TTC549 (cell line): Measurements from ENCODE around the gene PPP1R9B.

Experiments
- FAIRE-seq: peaks from 2 replicates; lab custom pipeline; 2012; peaks lifted over from hg19 to GRCh38; lab: Jason Lieb, UNC

PPP1R9B gene

DNA sequence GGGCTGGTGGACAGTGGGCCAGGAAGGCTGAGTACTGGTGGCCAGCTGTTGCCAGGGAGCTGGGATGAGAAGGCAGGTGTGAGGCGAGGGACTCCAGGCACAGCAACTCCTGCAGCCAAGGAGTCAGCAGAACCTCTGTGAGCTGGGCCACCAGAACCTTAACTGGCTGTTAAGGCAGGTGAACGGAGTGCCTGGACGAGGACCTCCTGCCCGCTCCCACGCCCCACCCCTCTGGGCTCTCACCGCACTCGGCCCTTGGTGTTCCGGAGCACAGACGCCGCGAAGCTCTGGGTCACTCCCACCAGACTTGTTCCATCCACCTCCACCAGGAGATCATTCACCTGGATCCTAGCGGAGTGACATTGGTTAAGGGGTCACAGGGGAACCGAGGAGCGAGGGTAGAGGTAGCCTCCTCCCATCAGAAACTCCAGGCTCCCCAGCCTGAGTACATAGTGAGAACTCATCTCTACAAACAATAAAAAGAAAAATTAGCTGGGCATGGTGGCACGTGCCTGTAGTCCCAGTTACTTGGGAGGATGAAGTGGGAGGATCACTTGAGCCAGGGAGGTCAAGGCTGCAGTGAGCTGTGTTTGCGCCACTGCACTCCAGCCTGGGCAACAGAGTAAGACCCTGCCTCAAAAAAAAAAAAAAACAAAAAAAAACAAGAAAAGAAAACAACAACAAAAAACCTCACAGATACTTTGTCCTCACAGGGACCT lies 9.3 kb downstream of the PPP1R9B start:
- no peak for FAIRE-seq

DNA sequence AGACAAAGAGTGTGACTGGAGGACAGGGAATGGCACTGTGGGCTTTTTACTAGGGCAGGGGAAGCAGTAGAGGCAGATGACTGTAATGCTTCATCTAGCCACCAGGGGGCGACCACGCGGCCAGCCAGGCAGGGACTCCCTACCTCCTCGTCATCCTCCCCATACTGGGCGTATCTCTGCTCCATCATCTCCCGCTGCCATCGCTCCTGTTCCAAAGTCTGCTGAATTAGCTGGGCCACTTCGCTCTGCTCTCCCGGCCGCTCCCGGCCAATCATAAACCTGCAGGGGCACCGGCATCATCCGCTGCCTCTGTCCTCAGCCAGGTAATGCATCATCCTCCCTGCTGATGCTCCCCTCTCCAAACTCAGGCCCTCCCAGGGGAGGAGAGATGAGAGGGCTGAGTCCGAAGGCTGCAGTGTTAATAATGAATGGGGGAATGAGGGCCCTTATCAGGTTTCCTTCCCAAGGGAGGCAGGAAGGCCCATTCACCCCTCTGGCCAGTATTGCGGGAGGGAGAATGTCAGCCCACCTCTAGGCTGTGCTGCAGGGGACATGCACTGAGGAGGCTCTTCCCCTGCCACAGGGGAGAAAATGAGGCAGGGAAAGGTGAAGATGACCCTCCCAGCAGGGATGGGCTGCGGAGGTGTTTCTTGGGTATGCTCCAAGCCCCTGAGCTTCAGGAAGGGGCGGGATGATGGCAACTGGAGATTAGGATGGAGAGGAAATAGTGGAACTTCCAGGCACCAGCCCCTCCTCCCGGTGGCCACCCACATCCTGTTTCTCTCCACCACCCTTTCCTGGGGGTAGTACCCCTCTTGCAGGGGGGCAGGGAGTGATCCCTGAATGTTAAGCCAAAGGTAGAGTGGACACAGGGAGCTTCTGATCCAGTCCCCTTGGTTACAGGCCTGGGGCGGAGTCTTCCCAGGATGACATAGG lies 10.3 kb downstream of the PPP1R9B start:
- no peak for FAIRE-seq

DNA sequence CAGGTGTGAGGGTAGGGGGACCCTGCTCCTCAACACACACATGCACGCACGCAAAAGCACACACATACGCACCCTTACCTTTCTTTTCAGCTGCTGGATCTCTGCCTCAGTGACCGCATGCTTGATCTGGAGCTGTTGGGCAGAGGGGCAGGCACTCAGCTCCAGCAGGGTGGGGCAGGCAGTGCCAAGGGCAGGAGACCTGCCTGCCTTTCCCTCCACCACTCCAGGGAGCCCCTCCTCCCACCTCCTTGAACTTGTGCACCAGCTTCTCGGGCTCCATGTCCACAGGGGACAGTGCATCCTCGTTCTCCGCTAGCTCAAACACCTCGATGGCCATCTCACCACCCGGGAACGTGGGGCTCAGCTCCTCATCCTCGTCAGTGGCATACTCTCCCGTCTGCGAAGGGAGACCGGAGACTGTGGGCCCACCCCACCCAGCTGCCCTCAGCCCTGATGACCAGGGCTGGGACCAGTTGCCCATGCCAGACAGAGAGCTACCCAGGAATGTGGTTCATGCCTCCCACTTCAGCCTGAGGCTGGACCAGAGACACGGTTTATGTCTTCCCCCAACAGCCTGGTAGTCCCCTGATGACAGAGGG lies 11.2 kb downstream of the PPP1R9B start:
- no peak for FAIRE-seq

GRCh38 chr17:50137042-50137441 lies 13.4 kb downstream of the PPP1R9B start:
- FAIRE-seq: no peak

- no peak for FAIRE-seq
Measured at GRCh38 chr17:50136096-50136687, 14.3 kb downstream of the PPP1R9B start.

DNA sequence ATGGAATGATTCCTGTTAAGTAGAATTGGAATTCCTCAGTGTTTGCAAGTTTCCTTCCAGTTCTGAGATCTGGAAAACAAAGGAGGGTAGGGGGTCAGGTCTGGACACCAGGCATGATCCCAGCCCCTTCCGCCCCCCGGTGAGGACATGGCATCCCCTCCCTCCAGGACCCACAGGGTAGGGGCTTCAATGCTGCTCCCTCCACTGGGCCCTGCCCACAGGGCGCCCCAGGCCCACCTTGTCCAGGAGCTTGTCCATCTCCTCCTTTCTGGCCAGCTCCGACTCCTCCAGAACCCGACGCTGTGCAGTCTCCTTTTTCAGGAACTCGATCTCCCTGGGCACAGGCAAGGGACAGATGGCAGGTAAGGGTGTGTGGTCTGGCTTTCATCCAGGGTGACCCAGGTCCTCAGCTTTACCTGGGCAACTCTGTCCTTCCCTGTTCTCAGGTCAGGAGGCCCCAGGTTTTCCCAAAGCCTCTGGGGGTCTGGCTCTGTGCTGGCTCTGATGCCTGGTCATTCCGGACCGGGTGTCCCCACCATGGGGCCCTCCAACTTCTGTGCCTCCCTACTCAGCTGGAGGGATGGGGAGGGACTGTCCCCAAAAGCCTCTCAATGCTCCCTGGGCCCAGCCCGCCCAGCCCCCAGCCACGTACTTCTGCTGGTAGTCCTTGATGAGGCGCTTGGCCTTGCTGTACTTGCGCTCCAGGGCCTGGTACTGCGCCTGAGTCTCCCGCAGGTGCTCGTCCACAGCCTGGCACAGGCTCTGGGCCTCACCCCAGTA lies 15.0 kb downstream of the PPP1R9B start:
- FAIRE-seq: no peak

- no peak for FAIRE-seq
Measured at GRCh38 chr17:50134206-50135110, 16.0 kb downstream of the PPP1R9B start.

- FAIRE-seq: no peak
Measured at GRCh38 chr17:50133769-50134099, 16.7 kb downstream of the PPP1R9B start.

DNA sequence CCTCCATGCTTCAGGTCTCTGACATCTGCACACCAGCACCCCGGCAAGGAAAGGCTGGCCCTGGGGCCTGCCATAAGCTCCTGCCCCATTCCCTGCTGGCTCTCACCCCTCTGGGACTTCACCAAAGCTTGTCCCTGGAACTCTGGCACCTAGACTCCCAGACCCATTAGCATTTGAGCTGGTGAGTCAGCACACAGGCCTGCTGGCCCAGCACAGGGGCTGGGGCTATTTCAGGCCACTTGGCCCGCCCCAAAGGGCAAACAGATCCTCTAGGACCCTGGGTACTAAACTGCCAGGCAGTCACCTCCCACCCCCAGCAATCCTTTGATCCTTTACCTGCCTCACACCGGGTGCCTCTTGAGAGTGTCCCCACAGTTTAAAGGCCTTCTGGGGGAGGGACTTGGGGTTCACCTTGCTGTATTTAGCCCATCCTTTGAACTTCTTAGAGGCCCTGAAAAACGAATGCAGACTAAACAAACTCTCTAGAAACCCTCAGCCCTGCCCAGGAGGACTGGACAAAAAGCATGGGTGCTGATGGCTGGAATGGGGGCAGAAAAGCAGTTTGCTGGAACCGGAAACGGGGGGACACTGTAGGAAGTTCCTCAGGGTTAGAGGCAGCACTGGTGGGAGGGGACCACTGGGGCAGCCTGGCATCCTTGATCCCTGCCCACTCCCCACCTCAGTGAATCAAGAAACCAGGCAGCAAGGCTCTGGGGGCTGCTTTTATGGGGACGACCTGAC lies 17.3 kb downstream of the PPP1R9B start:
- FAIRE-seq: no peak

DNA sequence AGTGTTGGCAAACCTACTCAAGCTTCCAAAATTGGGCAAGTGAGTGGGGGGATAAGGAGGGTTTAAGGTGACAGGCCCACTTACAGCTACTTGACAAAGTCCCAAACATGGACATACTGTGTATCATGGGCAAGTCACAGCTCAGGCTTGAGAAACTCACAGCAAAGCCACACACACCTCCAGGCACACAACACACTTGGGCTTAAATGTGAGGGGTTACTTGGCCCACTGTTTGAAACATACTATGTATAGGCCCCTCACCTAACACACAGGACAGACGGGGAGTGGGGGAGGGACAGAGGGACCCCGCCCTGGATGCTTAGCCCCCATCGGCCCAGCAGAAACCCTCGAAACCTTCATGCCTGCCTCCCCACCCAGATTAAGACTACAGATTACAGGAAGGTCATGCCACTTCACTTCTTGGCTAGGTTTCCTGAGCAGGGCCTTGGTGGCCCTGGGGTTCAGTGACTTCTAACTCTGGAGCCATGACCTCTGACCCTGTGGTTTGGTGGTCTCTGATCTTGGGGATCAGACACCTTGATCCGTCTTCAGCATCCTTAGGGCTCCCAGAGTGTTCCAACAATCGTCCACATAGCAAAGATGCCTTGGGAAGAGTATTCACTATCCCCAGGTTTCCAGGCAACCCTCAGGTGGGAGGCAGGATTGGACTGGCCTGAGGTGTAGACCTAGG lies 18.2 kb downstream of the PPP1R9B start:
- no peak for FAIRE-seq

DNA sequence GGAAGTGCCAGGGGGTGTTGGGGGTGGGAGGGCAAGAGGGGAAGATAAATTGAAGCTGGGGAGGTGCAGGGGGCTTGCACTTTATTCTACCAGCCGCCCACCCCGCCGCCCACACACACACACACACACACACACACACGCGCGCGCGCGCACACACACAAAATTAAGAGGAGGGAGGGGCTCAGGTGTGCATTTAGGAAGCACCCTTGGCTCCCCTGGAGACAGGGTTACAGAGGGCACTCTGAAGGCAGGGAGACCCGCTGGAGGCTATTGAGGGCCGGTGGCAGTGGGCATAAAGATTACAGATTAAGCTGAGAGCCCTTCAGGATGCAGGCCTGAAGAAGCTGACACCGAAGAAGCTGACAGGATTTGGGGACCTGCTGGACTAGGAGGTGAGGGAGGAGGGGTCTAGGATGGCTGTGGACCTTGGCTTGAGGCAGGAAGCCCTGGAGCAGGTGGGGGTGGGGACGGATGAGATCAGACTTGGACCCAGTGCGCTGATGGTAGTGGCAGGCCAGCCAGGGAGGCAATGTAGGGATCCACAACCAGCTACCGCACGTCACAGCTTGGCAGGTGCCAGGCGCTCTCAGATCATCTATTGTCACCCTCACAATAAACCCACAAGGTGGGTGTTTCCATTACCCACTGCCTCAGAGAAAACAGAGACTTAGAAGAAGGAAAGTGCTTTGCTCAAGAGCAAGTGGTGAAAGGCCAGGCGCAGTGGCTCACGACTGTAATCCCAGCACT lies 19.7 kb downstream of the PPP1R9B start:
- no peak for FAIRE-seq

- no peak for FAIRE-seq
Measured at GRCh38 chr17:50129728-50130558, 20.5 kb downstream of the PPP1R9B start, which contains the start of gene SAMD14. SAMD14 (minus strand) TSS chr17:50130160; CDS start chr17:50124959, 5,201 bp downstream.

- FAIRE-seq: no peak
Measured at GRCh38 chr17:50129353-50129727, 21.1 kb downstream of the PPP1R9B start.

DNA sequence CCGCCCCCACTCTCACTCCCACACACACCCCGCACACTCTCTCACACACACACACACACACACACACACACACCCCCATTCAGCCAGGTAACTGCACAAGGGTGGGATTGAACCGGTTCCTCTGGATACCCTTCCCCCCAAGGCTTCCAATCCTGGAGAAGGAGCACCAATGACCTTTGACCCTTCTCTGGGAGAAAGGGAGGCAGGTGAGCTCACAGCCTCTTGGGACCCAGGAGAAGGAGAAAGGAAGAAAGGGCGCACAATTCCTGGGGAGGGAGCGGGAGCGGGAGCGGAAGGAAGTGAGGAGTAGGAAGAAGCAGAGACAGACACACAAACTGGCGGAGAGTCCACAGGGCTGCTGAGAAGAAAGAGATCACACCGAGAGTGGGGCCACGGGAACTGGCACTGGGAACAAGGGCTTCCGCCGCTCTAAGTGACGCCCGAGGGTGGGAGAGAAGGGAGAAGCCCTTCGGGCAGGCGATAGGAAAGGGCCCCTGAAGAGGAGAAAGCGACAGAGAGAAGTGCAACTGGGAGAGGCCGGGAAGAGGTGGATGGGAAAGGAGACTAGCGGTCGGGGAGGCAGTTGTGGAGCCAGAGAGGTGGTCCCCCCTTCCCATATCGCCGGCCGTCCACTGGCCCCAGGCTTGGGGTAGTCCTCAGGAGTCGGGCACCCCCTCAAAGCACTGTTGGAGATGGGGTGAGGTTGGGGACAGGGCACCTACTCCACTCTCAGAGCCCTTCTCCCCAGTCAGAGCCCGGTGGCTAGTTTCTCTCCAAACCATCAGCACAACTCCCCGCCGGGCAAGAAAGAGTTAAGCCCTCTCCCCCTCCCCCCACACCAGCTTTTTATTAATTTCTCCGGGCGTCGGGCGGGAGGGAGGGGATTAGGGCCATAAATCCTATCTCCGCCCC lies 21.8 kb downstream of the PPP1R9B start:
- FAIRE-seq: no peak

DNA sequence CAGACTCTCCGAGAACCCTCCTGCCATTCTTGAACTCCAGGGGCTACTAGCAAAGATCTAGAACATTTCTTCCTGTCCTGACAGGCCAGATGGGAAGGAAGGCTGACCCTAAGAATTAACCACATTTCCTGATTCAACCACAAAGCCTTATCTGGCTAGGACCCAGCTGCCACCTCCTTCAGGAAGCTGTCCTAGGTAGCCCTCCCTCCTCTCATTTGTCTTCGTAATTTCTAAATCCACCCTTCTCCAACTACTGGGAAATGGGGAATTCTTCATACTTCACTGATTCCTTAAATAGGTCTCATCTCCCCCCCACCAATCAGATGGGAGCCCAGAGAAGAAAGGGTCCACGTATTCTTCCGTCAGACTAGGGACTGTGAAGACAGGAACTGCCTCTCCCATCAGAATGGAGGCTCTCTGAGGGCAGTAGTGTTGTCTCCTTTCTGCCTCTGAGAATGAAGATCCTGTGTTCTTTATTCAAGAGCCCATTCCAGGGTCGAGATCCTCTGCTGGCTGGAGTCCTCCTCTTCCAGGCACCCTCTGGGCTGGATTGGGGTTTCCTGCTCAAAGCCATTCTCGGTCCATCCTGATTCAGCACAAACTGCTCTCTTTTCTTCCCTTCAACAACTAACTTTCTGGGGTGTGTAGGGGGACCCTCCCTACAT lies 22.6 kb downstream of the PPP1R9B start:
- no peak for FAIRE-seq

DNA sequence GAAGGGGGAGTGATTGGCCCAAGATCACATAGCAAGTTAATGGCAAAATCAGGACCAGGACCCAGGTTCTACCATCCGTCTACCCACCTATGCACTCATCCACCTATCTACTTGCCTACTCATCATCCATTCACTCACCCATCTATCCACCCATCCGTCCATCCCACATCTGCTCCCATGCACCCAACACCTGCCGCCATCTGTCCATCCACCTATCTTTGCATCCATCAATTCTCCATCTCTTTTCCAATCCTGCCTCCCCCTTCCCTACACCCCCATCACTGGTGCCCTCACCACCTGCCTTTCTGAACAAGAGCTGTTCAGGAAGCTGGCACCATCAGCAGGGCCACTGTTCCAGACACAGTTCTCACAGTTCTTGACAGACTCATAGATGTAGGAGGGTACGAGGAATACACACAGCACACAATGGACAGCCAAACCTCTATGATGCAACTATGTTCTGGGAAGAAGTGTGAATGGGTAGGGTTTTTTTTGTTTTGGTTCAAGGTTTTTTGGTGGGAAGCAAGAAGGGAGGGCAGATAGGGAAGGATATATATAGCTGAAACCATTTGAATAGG lies 25.0 kb downstream of the PPP1R9B start:
- FAIRE-seq: no peak
